Cardiac fibroblast (primary cell): Measurements from ENCODE around the gene MOGAT2.
A peak's percentile ranks its signal among the peaks of the same experiment; 100 is the strongest.

Experiments
- DNase-seq, 2 donors: peaks; one replicate each; pipeline versions ENCODE4 v3.0.0 to v3.0.0-alpha.2; 2010; ENCODE audit warnings: low read depth in 2 of 2
- H3K4me3 ChIP-seq, 2 donors: replicated peaks in 1 of 2; 1 replicate in 1 of 2; 2 replicates in 1 of 2; pipeline ENCODE4 v1.5.1; 2011; ENCODE audit warnings: low read depth in 2 of 2, low read length in 2 of 2, mild to moderate bottlenecking in 2 of 2, moderate library complexity in 1 of 2
- CTCF ChIP-seq: IDR thresholded peaks from one replicate; pipeline ENCODE4 v1.5.1; 2011; ENCODE audit warnings: low read depth, mild to moderate bottlenecking, low read length, inconsistent platforms

MOGAT2 gene

DNA sequence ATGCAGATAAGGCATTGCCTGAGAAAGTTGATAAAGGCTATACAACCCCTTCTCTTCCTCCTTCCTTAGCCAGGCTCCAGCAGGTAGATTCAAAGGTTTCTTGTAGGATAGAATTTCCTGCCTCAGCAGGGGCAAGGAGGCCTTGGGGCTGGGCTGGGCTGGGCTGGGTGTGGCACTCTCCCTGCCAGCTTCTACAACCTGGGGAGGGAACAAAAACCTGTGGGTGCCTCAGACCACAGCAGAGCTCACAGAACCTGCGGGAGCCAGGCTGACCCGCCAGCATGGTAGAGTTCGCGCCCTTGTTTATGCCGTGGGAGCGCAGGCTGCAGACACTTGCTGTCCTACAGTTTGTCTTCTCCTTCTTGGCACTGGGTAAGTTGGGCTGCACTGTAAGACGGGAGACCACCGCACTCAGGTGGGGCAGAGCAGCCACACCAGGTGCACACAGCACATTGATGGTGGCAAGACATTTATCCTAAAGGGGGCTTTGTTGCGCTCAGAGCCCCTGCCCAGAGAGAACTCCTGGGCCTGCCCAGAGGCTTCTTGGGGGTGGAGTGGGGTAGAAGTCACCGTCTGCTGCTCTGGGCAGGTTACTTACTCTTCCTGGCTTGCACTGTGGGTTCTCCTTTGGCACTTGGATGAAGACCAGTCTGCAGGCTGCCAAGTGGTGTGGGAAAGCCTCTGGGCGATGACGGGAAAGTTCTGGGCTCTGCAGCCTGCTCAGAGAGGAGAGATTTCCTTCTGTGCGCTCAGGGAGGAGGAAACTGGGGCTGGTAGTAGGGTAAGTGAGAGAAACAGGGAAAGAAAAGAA, at the start of gene MOGAT2:
TSS of gene MOGAT2 (plus strand) at position 231 of the 811 bp plus-strand sequence. CDS start at position 282, 51 bp downstream.
- peak in 1 of 2 donors; percentile 16 for DNase-seq
- TF ChIP-seq CTCF = no peak
- H3K4me3 ChIP-seq = no peak within 1 kb of the TSS

DNA sequence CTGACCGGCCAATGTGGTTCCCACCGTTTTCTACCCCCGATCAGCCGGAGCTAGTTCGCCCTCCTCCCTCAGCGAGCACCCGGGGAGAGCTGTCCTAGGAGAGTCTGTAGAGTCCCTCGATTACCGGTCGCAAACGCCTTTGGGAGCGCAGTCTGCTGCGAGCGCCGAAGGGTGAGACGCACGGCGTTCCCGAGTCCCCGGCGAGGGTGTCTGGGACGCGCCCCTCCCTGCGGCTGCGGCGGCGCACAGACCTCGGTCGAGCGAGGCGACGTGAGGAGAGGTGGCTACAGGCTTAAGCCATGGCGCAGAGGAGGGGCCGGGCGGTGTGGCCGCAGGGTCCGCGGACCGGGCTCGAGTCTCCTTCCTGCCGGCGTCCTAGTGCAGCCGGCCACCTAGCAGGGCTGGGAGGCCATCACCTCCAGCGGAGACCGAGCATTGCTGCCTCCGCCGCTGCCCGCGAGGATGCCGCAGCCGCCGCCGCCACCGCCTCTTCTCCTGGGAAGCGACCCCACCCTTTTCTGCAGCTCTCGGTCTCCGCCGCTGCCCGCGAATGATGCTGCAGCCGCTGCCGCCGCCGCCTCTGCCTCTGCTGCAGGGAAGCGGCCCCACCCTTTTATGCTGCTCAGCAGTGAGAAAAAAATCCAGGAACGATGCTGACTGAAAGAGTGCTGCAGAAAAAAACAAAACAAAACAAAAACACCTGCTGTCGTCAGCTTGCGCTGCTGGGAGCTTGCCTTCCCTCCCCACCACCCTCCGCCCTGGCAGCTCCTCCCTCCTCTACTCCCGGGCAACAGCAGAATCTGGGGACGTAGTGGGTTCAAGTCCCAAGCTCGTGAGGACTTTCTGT, 49.0 kb upstream of the MOGAT2 start, which contains the start of gene MAP6:
TSS of gene MAP6 (minus strand) at position 588 of the 847 bp plus-strand sequence. CDS start 669 bp downstream, outside the sequence.
- H3K4me3 ChIP-seq = peak within 1 kb of the TSS; percentile 27 to 46
- DNase-seq = peak in 1 of 2 donors; percentile 31
- no peak for TF ChIP-seq CTCF

DNA sequence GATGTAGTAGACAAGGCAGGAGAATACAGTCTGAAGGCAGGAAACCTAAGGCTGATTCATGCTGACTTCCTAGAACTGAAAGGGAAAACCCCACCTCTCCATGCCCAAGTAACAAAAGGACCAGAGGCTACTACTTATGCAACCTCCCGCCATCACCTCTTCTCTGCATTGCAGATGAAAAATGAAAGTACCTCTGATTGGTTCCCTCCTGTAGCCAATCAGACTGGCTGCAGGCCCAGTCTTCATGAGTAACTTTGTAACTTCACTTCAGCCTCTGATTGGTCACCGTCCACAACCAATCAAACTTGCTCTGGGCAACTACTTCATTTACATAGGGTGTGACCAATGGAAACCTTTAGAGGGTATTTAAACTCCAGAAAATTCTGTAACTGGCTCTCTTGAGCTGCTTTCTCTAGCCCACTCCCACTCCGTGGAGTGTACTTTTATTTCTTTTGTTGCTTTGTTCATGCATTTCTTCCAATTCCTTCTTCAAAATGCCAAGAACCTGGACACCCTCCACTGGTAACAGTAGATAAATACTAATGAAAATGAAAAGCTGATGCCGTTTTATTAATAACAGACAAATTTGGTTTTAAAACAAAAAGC, 43.6 kb upstream of the MOGAT2 start:
- DNase-seq = peak; percentile 66 to 93
- H3K4me3 ChIP-seq = no peak overlapping the region
- no peak for TF ChIP-seq CTCF

- H3K4me3 ChIP-seq = no peak overlapping the region
- DNase-seq = no peak
- TF ChIP-seq CTCF = no peak
Observed at GRCh38 chr11:75677275-75677674, 40.4 kb upstream of the MOGAT2 start.

DNA sequence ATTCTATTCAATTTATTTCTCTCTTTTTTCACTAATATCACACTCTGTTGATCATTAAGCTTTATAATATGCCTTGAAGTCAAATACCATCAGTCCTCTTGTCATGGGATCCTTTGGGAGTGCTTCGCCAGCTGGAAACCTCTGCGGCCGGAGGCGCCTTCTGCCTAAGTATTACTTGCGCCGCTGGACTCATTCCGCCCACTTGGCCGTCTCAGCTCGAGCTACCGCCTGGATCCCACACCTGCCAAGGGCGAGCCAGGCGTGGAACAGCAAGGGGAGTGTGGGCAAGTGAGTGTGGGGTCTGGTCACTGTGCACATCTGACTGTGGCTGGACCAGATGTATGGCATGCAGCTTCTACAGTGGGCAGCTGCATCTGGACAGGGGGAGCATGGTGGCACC, 39.7 kb upstream of the MOGAT2 start:
- no peak for TF ChIP-seq CTCF

DNA sequence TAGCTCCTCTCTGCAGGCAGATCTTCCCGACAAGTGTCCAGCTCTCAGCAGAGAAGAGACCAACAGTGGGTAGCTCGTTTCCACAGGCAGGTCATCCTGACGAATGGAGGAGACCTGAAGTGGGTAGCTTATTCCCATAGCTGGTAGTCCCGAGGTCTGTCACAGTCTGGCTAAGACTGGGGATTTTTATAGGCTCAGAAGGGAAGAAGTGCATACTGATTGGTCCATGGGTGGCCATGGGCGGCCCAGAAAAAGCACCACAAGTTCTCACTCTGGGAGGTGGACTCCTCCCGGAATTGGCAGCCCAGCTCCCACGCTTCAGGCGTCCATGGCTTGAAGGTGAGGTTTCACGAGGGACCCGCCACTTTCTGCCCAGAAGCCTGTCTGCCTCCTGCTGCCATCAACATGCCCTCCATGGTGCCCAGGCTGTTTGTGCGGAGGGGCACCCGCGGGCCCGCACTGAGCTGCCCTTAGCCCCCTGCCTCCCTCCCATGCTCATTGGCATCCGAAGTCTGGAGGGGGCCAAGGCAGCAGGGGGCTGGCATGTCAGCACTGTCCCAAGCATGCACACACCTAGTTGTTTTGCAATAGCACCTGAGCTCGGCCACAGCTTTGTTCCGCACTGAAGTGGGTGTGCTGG, 38.9 kb upstream of the MOGAT2 start:
- H3K4me3 ChIP-seq = no peak overlapping the region
- TF ChIP-seq CTCF = no peak
- no peak for DNase-seq

More for the DNA sequence above, 39.7 kb upstream of the MOGAT2 start:
- no peak overlapping the region for H3K4me3 ChIP-seq
- DNase-seq = no peak
